SK-N-MC (cell line): ENCODE results near the gene SLC18A3.

Experiments
- DNase-seq: peaks from one replicate; pipeline ENCODE4 v3.0.0-alpha.2; 2011; ENCODE audit warnings: low read depth, low spot score
- H3K27ac ChIP-seq: fragments of 200-600 bp; sonication (generic); 2 replicates; pipeline ENCODE4 v1.5.1; 2016; ENCODE audit warnings: mixed run types
- H3K36me3 ChIP-seq: fragments of 200-600 bp; sonication (generic); 2 replicates; pipeline ENCODE4 v1.6.1; 2017; ENCODE audit warnings: antibody characterized with exemption, low read length, mixed read lengths; ENCODE audit not compliant: insufficient read depth
- H3K4me3 ChIP-seq: fragments of 200-600 bp; sonication (generic); 2 replicates; pipeline ENCODE4 v1.5.1; 2016
- H3K9ac ChIP-seq: fragments of 200-600 bp; sonication (generic); 2 replicates; pipeline ENCODE4 v1.8.0; 2017; ENCODE audit warnings: mixed run types, mixed read lengths; ENCODE audit not compliant: insufficient read length
- H3K9me3 ChIP-seq: fragments of 200-600 bp; sonication (generic); 2 replicates; pipeline ENCODE4 v1.6.1; 2017; ENCODE audit warnings: low read depth, mild to moderate bottlenecking, antibody characterized with exemption, low read length, moderate library complexity, mixed read lengths
- EZH2 ChIP-seq: fragments of 200-600 bp; sonication (generic); IDR thresholded peaks from one replicate; pipeline ENCODE4 v1.6.1; 2017; ENCODE audit warnings: antibody characterized with exemption
- FOXP2 ChIP-seq: optimal IDR thresholded peaks from 2 replicates; pipeline ENCODE3; 2011; ENCODE audit warnings: mild to moderate bottlenecking, moderate library complexity; ENCODE audit not compliant: insufficient read depth; ENCODE audit errors: extremely low read length, control extremely low read depth
- POLR2AphosphoS5 ChIP-seq: IDR thresholded peaks from 2 replicates; pipeline ENCODE4 v1.6.1; 2012; ENCODE audit warnings: mild to moderate bottlenecking, low read depth, low read length, borderline replicate concordance

SLC18A3 gene

DNA sequence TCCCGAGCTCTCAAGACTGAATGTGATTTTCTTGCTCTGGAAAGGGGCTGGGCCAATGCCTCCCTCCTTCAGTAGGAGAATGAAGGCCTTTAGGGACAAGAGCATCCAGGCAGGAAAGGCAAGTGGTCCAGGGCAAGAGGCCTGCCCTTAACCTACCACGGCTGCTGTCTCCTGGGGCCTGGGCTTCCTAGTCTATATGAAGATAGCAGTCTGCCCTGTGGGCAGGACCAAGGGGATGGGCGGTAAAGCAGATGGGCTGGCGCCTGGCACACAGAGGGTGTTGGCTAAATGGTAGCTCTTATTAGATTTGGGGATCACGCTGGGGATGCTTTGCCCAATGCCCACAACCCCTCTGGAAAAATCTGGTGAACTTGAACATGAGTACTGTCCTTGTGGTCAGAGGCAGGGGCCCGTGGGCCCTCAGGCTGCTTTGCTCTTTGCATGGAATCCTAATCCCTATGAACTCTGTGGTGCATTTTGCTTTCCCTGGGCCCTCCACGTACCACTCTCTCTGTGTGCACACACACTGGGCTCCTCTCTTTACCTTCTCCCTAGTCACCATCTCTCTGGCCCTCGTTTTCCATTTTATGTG, 24.1 kb downstream of the SLC18A3 start:
- H3K9ac ChIP-seq, result no peak overlapping the region
- H3K36me3 ChIP-seq, result no peaks in the 10 kb centered on the region
- H3K4me3 ChIP-seq, result no peak overlapping the region
- no peaks in the 10 kb centered on the region for H3K9me3 ChIP-seq
- no peak for DNase-seq
- no peak overlapping the region for H3K27ac ChIP-seq
- TF ChIP-seq FOXP2 (no peak), EZH2 (no peak), POLR2AphosphoS5 (no peak)

DNA sequence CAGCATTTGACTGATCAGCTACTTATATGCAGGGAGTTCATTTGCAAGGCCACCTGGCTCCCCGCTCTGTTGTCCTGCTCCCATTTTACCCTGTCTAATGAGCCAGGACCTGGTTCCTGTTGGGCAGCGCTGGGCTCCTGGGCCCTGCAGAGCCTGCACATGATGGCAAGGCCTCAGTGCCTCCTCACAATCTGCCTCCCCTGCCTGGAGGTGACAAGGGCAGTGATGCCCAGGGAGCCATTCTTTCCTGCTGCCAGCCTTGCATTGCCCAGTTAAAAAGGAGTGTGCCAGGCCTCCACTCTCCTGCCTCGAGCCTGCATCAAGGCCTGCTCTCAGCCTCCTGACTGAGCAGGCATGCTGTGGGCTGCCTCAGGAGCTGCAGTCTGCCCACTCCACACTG, 32.2 kb downstream of the SLC18A3 start:
- no peak overlapping the region for H3K4me3 ChIP-seq
- no peaks in the 10 kb centered on the region for H3K9me3 ChIP-seq
- H3K9ac ChIP-seq, result no peak overlapping the region
- H3K36me3 ChIP-seq, result no peaks in the 10 kb centered on the region
- DNase-seq, result no peak
- no peak overlapping the region for H3K27ac ChIP-seq
- TF ChIP-seq FOXP2 (no peak), POLR2AphosphoS5 (no peak), EZH2 (no peak)

DNA sequence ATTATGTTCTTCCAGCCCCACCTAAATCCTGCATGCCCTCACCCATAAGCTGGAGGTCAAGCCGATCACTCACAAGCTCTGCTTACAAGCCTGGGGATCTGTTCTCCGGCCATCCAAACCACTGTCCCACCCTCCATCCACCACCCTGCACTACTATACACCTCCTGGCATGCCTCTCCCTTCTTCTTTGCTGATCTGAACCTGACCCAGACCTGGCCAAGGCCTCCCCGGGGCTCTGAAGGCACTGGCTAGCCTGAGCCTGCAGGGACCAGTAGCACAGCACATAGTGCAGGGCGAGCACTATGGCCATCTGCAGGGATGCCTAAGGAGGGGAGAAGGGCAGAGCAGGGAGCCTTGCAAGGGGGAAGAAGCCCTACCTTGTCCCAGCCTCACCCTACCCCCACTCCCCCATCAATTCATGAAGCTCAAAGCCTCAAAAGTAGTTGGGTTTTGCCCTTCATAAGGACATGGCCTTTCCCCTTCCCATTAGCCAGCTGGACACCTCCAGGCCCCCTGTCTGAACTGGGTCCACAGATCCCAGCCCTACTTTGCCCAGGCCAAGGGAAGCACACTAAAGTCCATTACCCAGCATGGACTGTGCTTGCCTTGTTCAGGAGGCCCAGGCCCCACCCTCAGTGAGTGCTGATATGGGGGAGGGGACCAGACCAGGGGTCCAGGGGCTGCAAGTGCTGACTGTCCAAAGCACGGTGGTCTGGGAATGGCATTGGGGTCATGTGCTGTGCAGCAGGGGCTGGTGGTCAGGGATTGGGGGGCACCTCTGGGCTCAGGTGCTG, 33.3 kb downstream of the SLC18A3 start:
- H3K36me3 ChIP-seq, result no peaks in the 10 kb centered on the region
- H3K4me3 ChIP-seq, result no peak overlapping the region
- TF ChIP-seq EZH2, result no peak
- no peak for DNase-seq
- H3K9me3 ChIP-seq, result no peaks in the 10 kb centered on the region
- H3K27ac ChIP-seq, result no peak overlapping the region
- no peak overlapping the region for H3K9ac ChIP-seq

DNA sequence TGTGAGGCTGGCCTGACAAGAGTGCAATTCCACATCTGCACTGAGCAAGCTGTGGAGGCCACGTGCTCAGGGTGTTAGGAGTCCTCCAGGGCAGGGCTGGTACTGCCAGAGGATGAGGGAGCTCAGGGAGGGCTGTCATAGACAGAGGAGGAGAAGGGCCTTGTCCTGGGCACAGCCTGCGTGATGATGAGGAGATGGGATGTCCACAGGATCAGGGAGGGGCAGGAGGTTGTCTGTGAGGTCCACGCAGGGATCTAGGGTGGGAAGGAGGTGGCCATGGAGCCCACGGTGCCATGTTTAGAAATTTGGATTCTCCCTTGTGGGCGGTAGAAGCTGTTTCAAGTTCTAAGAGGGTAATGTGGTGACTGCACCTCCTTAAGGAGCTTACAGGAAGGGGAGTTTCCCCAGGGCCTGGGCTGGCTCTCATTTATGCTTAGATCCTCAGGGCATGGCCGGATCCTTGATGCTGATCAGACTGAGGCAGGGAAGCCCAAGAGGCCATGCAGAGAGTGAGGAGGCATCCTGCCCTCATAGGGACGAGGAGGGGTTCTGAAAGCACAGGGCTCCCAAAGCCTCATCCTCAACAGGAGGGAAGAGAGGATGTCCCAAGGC, 34.0 kb downstream of the SLC18A3 start:
- TF ChIP-seq FOXP2 (no peak), EZH2 (no peak)
- H3K4me3 ChIP-seq, result no peak overlapping the region
- H3K9ac ChIP-seq, result no peak overlapping the region
- DNase-seq, result no peak
- no peak overlapping the region for H3K27ac ChIP-seq
- no peaks in the 10 kb centered on the region for H3K36me3 ChIP-seq
- no peaks in the 10 kb centered on the region for H3K9me3 ChIP-seq

DNA sequence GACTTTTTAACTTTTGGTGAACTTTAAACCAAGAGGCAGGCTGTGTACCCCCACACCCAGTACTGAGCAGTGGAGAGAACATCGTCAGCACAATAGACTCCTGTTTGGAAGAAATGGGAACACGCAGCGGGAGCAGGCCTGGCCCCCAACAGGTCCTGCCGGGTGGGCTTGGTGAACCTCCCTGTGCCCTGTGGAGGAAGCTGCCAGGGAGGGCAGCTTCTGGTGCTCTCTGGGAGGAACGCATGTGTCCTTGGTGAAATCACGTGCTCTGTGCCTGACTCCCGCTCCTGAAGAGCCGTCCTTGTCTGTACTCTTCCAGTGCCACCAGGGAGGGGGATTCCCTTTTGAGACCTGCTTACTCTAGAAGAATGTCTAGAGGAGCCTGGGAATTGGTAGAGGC, 35.3 kb downstream of the SLC18A3 start:
- H3K36me3 ChIP-seq, result no peaks in the 10 kb centered on the region
- no peak for DNase-seq
- TF ChIP-seq POLR2AphosphoS5 (no peak), EZH2 (no peak), FOXP2 (no peak)
- H3K4me3 ChIP-seq, result no peak overlapping the region
- H3K9me3 ChIP-seq, result no peaks in the 10 kb centered on the region
- H3K27ac ChIP-seq, result no peak overlapping the region
- no peak overlapping the region for H3K9ac ChIP-seq

DNA sequence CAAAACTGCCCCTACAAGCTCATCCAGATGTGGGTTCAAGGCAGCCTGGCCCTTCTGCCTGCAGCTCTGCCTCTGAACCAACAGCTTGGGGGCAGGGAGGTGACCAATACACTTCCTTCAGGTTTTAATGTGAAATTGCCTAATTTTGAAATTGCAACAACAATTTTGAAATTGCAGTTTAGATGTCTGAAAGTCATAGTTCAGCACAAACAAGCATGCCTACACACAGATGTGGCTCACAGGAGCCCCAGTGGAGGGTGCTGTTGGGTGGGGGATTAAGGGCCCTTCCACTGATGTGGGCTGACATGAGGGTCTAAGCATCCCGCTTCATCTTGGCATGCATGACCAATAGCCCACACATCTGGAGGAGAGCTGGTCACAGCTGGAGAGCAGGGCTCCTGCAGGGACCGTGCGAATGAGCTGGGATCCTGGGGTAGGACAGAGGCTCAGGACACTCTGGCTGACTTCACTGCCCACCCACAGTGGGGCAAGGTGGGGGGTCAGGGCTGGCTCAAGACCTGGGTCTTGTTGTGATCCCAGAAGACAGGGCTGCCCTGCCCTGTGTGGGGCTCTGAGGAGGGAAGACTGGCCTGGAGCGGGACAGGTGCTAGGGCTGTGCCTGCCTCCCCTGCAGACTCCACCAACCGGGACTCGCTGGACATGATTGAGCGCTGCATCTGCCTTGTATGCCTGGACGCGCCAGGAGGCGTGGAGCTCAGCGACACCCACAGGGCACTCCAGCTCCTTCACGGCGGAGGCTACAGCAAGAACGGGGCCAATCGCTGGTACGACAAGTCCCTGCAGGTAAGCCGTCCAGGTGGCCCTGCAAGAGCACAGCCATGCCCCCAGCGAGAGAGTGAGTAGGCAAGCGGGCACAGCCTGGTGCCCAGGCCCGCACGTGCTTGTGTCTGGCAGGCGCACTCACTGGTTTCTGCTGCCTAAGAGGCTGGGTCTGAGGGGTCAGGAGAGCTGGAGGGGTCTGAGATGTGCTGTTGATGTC, 36.1 kb downstream of the SLC18A3 start:
- Histone ChIP-seq H3K36me3 (no peaks in the 10 kb centered on the region), H3K27ac (peak overlapping the region; percentile 96), H3K9ac (no peak overlapping the region), H3K4me3 (no peak overlapping the region), H3K9me3 (no peaks in the 10 kb centered on the region)
- TF ChIP-seq POLR2AphosphoS5 (no peak), FOXP2 (no peak), EZH2 (no peak)
- DNase-seq, result no peak

DNA sequence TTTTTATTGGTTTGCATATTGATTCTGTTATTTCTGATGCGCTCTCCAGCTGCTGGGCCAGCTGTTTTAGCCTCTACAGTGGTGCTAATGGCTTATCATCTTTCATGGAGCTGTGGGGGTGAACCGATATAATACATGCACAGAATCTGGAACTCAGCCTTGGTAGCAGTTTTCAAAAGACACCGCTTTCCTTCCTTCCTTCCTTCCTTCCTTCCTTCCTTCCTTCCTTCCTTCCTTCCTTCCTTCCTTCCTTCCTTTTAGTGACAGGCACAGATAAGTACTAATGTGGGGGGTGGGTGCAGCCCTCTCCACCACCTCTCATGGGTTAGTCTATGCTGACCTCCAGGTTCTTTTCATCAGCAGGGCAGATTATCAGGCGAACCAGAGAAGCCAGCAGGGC, 37.4 kb downstream of the SLC18A3 start:
- Histone ChIP-seq H3K9ac (no peak overlapping the region), H3K27ac (peak overlapping the region; percentile 98), H3K36me3 (no peaks in the 10 kb centered on the region)

More for the DNA sequence above, 37.4 kb downstream of the SLC18A3 start:
- peak overlapping the region; percentile 35 for H3K4me3 ChIP-seq
- DNase-seq, result peak; percentile 73
- no peaks in the 10 kb centered on the region for H3K9me3 ChIP-seq
- peak; percentile 62; the same call in 1 of the 2 replicates for TF ChIP-seq POLR2AphosphoS5
- TF ChIP-seq FOXP2, result no peak
